Retinal pigment epithelial cell (primary cell): ENCODE results near the gene TLE2.

Experiments used
- DNase-seq: peaks from one replicate; pipeline ENCODE4 v3.0.0-alpha.2; 2010; ENCODE audit warnings: low read depth
- H3K4me3 ChIP-seq: 2 replicates; pipeline ENCODE4 v1.5.1; 2011; ENCODE audit warnings: mild to moderate bottlenecking, low read length, control low read depth, moderate library complexity
- CTCF ChIP-seq: conservative IDR thresholded peaks from 2 replicates; pipeline ENCODE4 v1.5.1; 2011; ENCODE audit warnings: low read depth, low read length, control low read depth, inconsistent platforms

Gene TLE2

GRCh38 chr19:2949939-2950285, 79.2 kb downstream of the TLE2 start:
- peak overlapping the region; percentile 78 for H3K4me3 ChIP-seq
- DNase-seq: no peak
- TF ChIP-seq CTCF: no peak
